ENCODE measurements around the gene FAM117B.
A peak's percentile ranks its signal among the peaks of the same experiment; 100 is the strongest.
"Not testable (repeated sequence)": the region's sequence is repeated elsewhere in the genome, so short reads cannot be mapped to it uniquely, and the experiment has no call there.

FAM117B gene

GRCh38 chr2:202760848-202761247, 126.1 kb downstream of the FAM117B start:
- no peak for DNase-seq (ENCODE audit: low spot score)

GRCh38 chr2:202762556-202762955, 127.8 kb downstream of the FAM117B start:
- DNase-seq (ENCODE audit: low spot score), result no peak

DNA sequence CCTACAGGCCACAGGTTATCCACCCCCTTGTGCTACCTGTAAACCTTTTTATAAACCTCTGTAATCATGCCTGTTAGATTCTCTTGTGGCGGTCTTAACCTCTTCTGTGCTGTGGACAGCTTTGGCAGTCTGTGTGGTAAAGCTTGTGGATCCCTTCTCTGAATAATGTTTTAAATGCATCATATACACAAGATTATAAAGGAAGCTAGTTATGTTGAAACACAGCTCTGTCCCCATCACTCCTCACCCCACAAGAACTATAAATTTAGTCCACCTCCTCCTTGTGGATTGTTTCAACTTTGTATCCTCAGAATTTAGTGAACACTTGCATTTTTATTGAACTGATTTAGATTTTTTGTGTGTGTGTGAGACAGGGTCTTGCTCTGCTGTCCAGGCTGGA, 129.1 kb downstream of the FAM117B start:
- DNase-seq (ENCODE audit: low spot score), result no peak

DNA sequence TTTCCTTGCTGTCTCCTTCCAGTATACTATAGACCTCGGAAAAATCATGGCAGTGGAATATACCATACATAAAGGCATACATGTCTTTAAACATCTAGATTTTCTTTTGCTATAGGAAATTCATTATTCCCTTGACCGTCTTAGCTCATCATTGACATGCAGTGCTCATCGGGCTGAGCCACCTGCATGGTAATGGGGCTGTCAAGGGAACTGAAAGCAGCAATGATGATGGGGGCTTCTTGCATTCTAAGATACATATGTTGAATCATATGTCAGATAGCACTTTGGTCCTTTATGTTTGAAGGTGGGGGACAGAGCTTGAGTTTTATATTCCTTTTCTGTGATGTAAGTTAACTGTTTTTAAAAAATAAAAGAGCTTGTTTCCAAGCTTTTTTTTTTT, 130.2 kb downstream of the FAM117B start:
- DNase-seq (ENCODE audit: low spot score), result no peak

- DNase-seq (ENCODE audit: low spot score), result no peak
These were observed 130.7 kb downstream of the FAM117B start for GRCh38 chr2:202765436-202765835.

DNA sequence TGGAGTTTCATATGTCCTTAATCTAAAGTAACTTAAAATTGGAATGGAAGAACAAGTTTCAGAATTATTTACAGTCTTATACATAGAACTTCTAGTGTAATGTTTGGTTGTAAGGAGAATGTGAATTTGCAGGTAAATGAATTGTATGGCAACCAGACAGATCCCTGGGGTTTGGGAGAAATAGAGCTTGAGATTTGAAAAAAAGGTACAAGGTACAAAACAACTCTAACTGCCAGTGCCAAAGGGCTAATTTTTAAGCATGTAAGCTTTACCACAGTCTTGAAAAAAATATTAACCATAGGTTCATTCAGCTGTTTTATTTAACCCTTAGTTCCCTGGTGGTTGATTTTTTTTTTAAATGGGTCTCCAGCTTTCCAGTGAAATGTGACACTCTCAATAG, 133.5 kb downstream of the FAM117B start:
- DNase-seq (ENCODE audit: low spot score), result no peak

DNA sequence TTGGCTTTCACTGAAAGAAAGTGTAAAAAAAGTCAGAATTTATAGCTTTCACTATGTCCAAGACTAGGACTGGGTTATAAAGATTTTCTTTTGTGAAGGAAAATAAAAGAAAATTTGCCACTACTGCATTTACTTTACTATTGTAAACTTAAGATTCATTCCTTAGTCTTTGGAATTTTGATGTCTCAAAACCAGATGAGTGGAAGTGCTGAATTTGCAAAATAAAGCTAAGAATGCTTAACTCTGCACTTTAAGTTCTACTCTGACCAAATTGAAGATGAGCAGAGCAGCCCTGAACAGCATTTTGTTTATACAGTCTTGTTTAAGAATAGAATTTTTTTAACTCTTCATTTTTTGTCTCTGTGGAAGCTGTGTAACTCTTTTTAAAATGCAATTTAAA, 134.4 kb downstream of the FAM117B start:
- no peak for DNase-seq (ENCODE audit: low spot score)

GRCh38 chr2:202771336-202771735, 136.6 kb downstream of the FAM117B start:
- no peak for DNase-seq (ENCODE audit: low spot score)

DNA sequence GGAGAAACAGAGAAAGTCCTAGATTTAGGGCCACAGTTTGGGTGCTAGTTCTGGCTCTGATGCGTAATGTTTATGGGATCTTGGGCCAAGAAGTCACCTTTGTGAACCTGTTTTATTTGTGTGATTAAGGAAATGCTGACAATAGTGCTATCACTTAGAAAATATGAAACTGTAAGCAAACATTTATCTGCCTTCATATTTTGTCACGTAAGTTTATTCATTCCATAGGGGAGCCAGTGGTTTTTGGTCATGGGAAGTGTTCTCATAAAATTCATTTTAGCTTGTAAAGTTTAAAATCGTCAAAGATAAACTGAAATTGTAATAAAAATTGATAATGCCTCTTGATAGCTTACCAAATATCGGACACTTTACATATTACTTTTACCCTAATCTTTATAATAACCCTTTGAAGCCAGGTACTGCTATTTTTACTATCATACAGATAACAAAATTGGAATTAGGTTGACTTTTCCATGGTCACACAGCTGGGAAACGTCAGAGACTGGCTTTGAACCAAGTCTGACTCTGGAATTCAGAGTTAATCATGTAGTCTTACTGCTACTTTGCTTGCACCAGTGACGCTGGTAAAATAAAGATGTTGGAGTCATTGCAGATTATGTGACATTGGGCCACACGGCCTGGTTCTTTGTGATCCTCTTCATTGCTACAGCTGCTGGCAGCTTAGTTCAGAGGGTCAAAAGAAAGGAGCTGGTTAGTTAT, 137.1 kb downstream of the FAM117B start:
- no peak for DNase-seq (ENCODE audit: low spot score)

- DNase-seq (ENCODE audit: low spot score), result no peak
These were observed 138.7 kb downstream of the FAM117B start for GRCh38 chr2:202773301-202773973.

DNA sequence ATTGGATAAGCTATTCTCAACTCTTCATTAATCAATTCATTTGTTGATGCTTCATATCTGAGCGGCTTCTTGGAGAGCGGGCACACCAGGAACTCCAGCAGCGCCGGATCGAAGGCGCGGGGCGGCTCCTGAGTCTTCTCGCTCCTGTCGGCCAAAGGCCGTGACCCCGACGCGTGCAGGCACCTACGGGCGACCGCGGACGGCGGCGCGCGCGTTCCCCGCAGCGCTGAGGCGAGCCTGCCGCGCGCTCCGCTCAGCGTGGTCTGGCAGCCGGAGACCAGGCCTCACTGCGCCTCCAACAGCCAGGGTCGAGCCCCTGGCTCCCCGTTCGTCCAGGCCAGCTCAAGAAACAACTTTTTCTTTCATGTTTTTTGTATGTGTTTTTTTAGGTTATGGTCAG, 139.3 kb downstream of the FAM117B start:
- DNase-seq (ENCODE audit: low spot score), result no peak

DNA sequence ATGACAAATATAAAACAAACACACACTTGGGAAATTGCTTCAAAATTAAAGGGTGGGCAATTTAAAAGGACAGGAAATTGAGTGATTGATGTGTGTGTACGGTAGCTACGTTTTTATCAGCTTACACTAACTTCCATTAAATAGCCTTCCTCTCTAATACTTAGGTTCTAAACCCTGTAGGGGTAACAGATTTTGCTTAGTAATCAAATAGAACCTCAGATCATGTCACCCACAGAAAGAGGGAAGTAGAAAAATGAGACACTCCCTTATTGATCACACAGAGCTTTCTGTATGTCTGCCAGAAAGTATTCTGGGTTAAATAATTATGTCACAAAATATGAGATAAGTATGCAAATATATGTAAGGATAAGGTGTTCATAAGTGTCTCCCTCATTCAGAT, 143.4 kb downstream of the FAM117B start:
- DNase-seq (ENCODE audit: low spot score), result no peak

DNA sequence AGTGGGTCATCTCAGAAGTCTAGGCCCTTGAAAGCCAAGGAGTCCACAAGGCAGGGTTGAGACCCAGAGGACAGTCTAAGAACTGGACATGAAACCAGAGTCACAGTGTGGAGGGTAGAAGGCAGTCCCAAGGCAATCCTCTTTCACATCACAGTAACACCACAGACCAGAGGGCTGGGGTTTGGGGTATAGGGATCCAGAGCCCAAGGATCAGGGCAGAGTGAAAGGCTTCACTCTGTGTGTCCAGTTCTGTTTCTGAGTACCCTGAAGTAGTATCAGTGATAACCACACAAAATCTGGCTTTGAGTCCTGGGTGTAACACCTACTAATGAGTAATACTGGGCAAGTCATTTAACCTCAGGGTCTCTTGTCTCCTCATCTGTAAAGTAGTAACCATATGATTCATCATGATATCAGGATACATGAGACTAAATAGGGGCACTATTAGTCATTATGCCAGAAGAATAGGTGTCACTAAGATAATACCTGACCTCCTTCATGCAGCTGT, 145.8 kb downstream of the FAM117B start:
- no peak for DNase-seq (ENCODE audit: low spot score)

GRCh38 chr2:202782940-202783558, 148.3 kb downstream of the FAM117B start:
- DNase-seq (ENCODE audit: low spot score), result no peak

DNA sequence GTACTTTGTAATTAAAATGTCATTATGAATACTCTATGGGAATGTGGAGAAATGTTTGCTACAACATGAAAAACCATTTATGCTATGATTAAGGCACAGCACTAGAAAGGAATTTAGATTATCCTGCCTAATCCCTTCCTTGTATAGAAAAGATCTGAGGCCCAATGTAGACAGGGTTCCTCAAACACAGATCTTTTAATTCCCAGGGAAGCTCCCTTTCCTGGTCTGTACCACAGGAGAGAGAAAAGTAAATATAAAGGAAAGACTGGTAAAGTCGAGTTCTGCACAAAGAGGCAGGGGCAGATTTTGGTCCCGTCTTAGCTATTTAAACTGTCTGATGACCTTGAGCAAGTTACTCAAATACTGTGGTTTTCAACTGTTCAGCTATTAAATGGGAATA, 152.1 kb downstream of the FAM117B start:
- DNase-seq (ENCODE audit: low spot score), result no peak

- no peak for DNase-seq (ENCODE audit: low spot score)
These were observed 155.9 kb downstream of the FAM117B start for GRCh38 chr2:202790676-202791075.

DNA sequence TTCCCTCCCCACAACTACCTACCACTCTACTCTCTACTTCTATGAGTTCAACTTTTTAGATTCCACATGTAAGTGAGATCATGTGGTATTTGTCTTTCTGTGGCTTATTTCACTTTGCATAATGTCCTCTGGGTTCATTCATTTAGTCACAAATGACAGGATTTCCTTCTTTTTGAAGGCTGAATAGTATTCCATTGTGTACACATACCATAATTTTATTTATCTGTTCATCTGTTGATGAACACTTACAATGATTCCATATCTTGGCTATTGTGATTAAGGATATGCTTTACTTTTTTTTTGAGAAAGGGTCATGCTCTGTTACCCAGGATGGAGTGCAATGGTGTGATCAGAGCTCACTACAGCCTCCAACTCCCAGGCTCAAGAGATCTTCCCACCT, 163.2 kb downstream of the FAM117B start:
- DNase-seq (ENCODE audit: low spot score), result no peak

GRCh38 chr2:202805911-202806310, 171.1 kb downstream of the FAM117B start:
- peak; percentile 75 for DNase-seq (ENCODE audit: low spot score)

DNA sequence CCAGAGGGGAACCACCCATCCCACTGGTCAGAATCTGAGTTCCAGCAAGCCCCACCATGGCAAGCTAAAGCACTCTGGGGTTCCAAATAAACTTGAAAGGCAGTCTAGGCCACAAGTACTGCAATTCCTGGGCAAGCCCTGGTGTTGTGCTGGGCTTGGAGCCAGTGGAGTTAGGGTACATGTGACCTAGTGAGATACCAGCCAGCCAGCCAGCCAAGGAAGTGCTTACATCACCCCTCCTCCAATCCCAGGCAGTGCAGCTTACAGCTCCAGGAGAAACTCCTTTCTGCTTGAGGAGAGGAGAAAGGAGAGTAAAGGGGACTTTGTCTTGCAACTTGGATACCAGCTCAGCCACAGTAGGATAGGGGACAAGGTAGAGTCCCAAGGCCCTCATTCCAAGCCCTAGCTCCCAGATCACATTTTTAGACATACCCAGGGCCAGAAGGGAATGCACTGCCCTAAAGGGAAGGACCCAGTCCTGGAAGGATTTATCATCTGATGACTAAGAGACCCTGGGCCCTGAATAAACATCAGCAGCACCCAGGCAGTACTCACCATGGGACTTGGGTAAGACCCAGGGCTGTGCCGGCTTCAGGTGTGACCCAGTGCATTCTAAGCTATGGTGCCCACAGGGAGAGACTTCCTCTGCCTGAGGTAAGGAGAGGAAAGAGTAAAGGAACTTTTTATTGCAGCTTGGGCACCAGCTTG, 172.8 kb downstream of the FAM117B start:
- not testable (repeated sequence) for DNase-seq (ENCODE audit: low spot score)

DNA sequence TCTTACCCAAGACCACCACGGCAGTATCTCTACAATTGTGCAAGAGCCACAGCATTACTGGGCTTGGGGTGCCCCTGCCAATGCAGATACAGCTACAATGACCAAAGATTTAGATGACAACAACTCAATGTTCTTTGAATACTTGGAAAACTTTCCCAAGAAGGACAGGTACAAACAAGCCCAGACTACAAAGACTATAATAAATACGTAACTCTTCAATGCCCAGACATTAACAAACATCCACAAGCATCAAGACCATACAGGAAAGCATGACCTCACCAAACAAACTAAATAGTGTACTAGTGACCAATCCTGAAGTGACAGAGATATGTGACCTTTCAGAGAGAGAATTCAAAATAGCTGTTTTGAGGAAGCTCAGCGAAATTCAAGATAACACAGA, 174.0 kb downstream of the FAM117B start:
- DNase-seq (ENCODE audit: low spot score), result no peak

- DNase-seq (ENCODE audit: low spot score), result no peak
These were observed 178.6 kb downstream of the FAM117B start for GRCh38 chr2:202813387-202813786.

GRCh38 chr2:202814226-202814625, 179.5 kb downstream of the FAM117B start:
- no peak for DNase-seq (ENCODE audit: low spot score)

Data from ecto neural progenitor cell (in vitro differentiated cells).